ENCODE data around the gene SLC24A4.

- TF ChIP-seq POLR2A (IDR thresholded peaks at IDR 0.05) (no peak), POLR2AphosphoS5 (IDR thresholded peaks at IDR 0.05) (peak in 1 of 3 donors; percentile 55)
- TF ChIP-seq, protein P1, sequence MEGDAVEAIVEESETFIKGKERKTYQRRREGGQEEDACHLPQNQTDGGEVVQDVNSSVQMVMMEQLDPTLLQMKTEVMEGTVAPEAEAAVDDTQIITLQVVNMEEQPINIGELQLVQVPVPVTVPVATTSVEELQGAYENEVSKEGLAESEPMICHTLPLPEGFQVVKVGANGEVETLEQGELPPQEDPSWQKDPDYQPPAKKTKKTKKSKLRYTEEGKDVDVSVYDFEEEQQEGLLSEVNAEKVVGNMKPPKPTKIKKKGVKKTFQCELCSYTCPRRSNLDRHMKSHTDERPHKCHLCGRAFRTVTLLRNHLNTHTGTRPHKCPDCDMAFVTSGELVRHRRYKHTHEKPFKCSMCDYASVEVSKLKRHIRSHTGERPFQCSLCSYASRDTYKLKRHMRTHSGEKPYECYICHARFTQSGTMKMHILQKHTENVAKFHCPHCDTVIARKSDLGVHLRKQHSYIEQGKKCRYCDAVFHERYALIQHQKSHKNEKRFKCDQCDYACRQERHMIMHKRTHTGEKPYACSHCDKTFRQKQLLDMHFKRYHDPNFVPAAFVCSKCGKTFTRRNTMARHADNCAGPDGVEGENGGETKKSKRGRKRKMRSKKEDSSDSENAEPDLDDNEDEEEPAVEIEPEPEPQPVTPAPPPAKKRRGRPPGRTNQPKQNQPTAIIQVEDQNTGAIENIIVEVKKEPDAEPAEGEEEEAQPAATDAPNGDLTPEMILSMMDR (IDR thresholded peaks at IDR 0.05 in 8 of 11, conservative IDR thresholded peaks at IDR 0.05 in 3 of 11): no peak
Measured at GRCh38 chr14:92519246-92520101, 196.5 kb downstream of the SLC24A4 start.

Data from spleen (tissue), 7 donors.